Fibroblast of skin of left quadriceps (primary cell): ENCODE data around the gene ANO1.

Experiments
- DNase-seq, 2 experiments: peaks; one replicate each; pipeline ENCODE4 v3.0.0-alpha.2; 2013; ENCODE audit warnings: low read depth in 2 of 2

ANO1 gene

GRCh38 chr11:70164705-70165104 is 86.6 kb downstream of the ANO1 start:
- DNase-seq: no peak

- no peak for DNase-seq
Measured at GRCh38 chr11:70167120-70167519, 89.0 kb downstream of the ANO1 start.

- no peak for DNase-seq
Measured at GRCh38 chr11:70167723-70168404, 89.7 kb downstream of the ANO1 start.

DNA sequence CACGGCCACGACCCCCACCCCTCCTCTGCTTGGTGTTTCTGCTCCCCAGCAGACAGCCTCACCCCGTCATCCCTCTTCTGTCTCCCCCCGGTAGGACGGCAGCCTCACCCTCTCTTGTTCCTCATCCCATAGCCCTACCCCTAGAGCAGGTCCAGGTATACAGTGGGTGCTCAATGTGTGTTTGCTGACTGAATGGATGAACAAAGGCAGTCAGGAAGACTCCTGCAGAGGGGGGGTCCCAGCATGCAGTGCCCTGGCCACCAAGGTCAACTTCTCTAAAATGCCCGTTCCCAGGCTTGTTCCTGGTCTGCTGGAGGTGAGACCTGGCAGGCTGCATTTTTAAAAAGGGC is 90.3 kb downstream of the ANO1 start:
- DNase-seq: no peak

GRCh38 chr11:70169127-70169526 is 91.0 kb downstream of the ANO1 start:
- DNase-seq: no peak

GRCh38 chr11:70169632-70170031 is 91.5 kb downstream of the ANO1 start:
- no peak for DNase-seq

- no peak for DNase-seq
Measured at GRCh38 chr11:70170596-70171210, 92.6 kb downstream of the ANO1 start.

DNA sequence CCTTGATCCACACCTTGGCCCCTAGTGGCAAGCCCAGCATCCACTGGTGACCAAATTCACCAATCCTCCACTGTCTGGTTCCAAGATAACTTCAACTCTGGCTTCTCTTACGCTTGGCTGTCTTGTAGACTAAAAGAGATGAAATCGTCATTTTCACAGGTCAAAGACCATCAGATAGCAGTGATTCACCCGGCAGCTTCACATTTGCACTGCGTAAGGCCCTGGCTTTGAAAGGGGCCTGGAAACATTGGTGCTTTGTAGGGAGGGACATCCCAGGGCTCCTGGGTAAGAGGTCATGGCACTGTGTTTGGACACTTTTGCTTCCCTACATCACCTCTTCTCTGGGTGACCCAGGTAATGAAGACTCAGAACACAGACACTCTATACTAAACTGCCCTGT is 94.9 kb downstream of the ANO1 start:
- DNase-seq: no peak

DNA sequence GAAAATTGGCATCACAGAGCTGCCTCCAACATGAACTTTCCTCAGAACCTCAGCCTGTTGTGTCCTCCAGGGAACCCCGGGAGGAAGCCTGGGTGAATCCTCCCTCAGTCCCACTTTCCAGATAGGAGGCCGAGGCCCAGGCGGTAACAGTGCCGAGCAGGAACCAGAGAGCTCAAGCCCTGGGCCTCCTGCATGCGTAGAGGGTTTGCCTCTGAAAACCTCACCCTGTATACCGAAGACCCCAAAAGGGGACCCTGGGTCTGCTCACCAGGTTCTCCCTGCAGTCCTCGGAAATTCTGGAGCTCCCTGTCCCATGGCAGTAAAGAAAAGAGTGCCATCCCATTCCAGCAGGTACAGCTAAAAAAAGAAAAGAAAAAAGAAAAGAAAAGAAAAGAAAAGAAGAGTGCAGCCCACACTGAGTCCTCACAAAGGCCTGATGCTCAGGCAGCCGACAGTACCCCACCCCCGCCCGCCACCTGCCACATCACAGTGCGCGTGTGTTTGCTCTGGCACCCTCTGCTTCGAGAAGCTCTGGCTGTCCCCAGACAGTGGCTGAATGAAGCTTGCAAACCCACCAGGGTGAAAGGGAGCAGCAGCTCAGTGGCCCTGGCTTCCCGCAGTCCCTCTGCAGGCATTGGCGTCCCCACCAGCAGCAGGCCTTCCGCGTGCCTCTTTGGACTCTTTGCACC is 96.6 kb downstream of the ANO1 start:
- no peak for DNase-seq

DNA sequence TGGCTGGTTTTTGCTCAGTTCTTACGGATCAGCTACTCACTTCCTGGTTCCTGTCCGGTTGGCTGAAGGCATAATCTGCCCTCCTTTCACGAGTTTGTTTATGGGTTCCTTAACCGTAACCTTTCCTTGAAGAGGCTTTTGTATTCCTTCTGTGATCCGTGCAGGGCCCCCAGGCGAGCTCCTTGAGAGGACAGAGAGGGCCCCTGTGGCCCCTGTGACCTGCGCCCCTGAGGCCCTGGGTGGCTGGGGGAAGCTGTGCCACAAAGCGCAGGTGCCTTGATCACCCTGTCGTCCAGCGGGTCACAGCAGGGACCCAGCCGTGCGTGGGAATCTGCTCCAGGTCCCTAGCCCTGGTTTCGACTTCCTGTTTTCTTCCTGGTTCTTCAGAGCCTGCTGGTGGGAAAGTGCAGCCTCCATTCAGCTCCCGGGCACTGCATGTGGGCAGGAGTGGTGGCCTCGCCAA is 97.2 kb downstream of the ANO1 start:
- DNase-seq: no peak

GRCh38 chr11:70176940-70177689 is 99.0 kb downstream of the ANO1 start:
- DNase-seq: no peak

GRCh38 chr11:70180906-70181305 is 102.8 kb downstream of the ANO1 start:
- no peak for DNase-seq

DNA sequence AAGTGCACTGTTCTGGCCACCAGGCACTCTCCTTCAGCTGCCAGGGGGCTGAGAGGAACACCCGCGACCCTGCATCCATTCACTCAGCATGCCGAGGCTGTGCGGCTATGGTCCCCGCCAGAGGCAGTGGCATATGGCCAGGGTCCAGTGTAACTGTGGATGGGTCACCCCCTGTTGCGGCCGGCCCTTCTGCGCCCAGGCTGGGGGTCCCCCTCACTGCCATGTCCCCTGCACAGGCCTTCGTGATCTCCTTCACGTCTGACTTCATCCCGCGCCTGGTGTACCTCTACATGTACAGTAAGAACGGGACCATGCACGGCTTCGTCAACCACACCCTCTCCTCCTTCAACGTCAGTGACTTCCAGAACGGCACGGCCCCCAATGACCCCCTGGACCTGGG is 104.1 kb downstream of the ANO1 start:
- DNase-seq: no peak

DNA sequence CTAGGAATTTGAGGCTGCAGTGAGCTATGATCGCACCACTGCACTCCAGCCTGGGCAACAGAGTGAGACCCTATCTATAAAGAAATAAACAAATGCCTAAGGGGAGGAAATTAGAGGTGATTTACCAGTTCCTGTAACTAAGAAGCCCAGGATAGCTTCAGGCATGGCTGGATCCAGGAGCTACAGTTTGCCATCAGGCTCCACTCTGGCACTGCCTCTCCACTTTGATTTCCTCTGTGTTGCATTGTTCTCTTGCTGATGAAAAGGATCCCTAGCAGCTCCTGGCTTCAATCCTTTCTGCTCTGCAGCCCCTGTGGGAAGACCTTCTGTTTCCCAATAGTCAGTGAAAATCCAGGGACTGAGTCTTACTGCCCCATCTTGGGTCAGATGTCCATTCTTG is 104.9 kb downstream of the ANO1 start:
- DNase-seq: no peak

- no peak for DNase-seq
Measured at GRCh38 chr11:70183483-70184176, 105.5 kb downstream of the ANO1 start.

- no peak for DNase-seq
Measured at GRCh38 chr11:70184396-70184795, 106.3 kb downstream of the ANO1 start.

DNA sequence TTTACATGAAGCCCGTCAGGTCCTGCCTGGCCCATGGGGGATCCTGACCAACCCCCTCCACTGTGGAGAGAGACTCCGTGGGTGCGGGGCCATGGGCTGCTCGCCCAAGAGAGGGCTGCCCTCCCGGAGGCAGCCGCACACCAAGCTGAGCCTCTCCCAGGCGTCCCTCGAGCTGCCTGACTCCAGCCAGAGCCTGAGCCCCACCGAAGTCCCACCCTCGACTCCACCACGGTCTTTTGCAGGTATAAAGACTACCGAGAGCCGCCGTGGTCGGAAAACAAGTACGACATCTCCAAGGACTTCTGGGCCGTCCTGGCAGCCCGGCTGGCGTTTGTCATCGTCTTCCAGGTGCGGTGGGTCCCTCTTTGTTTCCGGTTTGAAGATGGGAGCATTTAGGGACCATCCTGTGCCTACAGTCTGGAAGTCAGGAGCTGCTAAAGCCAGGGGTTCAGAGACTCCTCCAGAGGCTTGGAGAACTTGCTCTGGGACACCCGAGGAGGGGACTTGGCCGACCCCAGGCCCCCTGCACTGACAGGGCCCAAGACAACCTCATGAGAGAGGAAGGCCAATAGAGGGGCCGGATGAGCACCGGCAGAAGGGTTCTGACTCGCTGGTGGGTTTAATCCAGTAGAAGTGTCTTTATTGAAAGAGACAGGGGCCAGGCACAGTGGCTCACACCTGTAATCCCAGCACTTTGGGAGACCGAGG is 107.4 kb downstream of the ANO1 start:
- DNase-seq: no peak

DNA sequence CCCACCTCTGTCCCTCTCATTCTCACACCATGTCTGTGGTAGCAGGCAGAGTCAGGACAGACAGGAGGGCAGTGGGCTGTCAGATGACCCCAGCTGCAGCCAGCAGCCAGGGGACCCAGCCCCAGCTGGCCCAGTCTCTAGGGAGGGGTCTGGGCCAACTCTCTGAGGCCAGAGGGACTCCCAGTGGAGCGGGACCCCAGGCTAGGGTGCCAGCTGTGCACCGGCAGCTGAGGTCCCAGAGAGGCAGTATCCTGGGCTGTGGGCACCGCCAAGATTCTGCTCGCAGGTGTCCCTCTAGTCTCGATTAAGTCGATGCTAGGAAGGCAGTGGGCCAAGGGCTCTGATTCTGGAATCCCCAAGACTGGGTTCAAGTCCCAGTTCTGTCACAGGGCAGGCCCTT is 108.3 kb downstream of the ANO1 start:
- DNase-seq: no peak

DNA sequence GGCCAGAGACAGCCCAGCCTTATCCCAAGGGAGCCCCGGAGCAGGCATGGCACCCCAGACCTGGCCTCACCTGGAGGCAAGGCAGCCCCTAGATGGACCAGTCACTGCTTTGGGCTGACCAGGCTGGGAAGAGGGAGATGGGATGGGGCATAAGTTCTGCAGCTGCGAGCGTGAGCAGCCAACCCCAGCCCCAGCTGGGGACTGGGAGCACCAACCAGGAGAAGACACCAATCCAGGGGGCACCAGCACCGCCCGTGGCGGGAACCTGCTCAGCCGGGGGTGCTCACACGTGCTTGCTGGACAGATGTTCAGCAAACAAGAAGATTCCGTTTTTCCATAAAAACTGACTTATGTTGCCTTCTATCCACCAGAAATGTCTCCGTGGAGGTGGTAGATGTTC is 108.8 kb downstream of the ANO1 start:
- DNase-seq: no peak

DNA sequence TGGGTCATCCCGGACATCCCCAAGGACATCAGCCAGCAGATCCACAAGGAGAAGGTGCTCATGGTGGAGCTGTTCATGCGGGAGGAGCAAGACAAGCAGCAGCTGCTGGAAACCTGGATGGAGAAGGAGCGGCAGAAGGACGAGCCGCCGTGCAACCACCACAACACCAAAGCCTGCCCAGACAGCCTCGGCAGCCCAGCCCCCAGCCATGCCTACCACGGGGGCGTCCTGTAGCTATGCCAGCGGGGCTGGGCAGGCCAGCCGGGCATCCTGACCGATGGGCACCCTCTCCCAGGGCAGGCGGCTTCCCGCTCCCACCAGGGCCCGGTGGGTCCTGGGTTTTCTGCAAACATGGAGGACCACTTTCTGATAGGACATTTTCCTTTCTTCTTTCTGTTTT is 109.7 kb downstream of the ANO1 start:
- no peak for DNase-seq

- DNase-seq: no peak
Measured at GRCh38 chr11:70189622-70190021, 111.5 kb downstream of the ANO1 start.
